GM19328 (cell line): Measurements from ENCODE around the gene SYTL3.
A peak's percentile ranks its signal among the peaks of the same experiment; 100 is the strongest.
"Not testable (repeated sequence)": the region's sequence is repeated elsewhere in the genome, so short reads cannot be mapped to it uniquely, and the experiment has no call there.

Source experiments
- ATAC-seq: cut with Tn5 transposase; IDR thresholded peaks from one replicate; pipeline ENCODE4 v1.9.1; 2021; ENCODE audit warnings: mild to moderate bottlenecking, moderate library complexity; ENCODE audit not compliant: unreplicated experiment

SYTL3 gene

GRCh38 chr6:158786645-158787304, 136.9 kb downstream of the SYTL3 start:
- no peak for ATAC-seq

- no peak for ATAC-seq
Observed at GRCh38 chr6:158787395-158787794, 137.5 kb downstream of the SYTL3 start.

GRCh38 chr6:158789115-158789917, 139.5 kb downstream of the SYTL3 start:
- ATAC-seq: no peak

GRCh38 chr6:158791274-158791855, 141.5 kb downstream of the SYTL3 start:
- no peak for ATAC-seq

- ATAC-seq: not testable (repeated sequence)
Observed at GRCh38 chr6:158792505-158792904, 142.7 kb downstream of the SYTL3 start.

- ATAC-seq: peak; percentile 67
Observed at GRCh38 chr6:158793432-158793831, 143.6 kb downstream of the SYTL3 start.

- no peak for ATAC-seq
Observed at GRCh38 chr6:158795516-158795915, 145.7 kb downstream of the SYTL3 start.

GRCh38 chr6:158796353-158796752, 146.5 kb downstream of the SYTL3 start:
- ATAC-seq: no peak

- ATAC-seq: no peak
Observed at GRCh38 chr6:158797331-158798310, 147.8 kb downstream of the SYTL3 start.

GRCh38 chr6:158798311-158798710, 148.5 kb downstream of the SYTL3 start:
- ATAC-seq: no peak

- no peak for ATAC-seq
Observed at GRCh38 chr6:158799051-158799792, 149.4 kb downstream of the SYTL3 start.

GRCh38 chr6:158801655-158802294, 151.9 kb downstream of the SYTL3 start:
- no peak for ATAC-seq

GRCh38 chr6:158803733-158804143, 153.9 kb downstream of the SYTL3 start:
- no peak for ATAC-seq

- ATAC-seq: no peak
Observed at GRCh38 chr6:158804207-158804606, 154.4 kb downstream of the SYTL3 start.

GRCh38 chr6:158805698-158806377, 156.0 kb downstream of the SYTL3 start:
- ATAC-seq: no peak

- ATAC-seq: no peak
Observed at GRCh38 chr6:158807515-158808441, 157.9 kb downstream of the SYTL3 start.

GRCh38 chr6:158808442-158808833, 158.6 kb downstream of the SYTL3 start:
- ATAC-seq: no peak
